HPDE6-E6E7 (cell line): Measurements from ENCODE around the gene GSTA1.
A peak's percentile ranks its signal among the peaks of the same experiment; 100 is the strongest.
"Not testable (repeated sequence)": the region's sequence is repeated elsewhere in the genome, so short reads cannot be mapped to it uniquely, and the experiment has no call there.

Source experiments
- DNase-seq: peaks from one replicate; pipeline ENCODE4 v3.0.0; 2011; ENCODE audit warnings: missing footprints; ENCODE audit errors: extremely low spot score

GSTA1 gene

GRCh38 chr6:52803668-52804255 lies at the start of gene GSTA1:
GSTA1 (minus strand) TSS chr6:52803816; CDS start chr6:52799267, 4,549 bp downstream.
- DNase-seq, result not testable (repeated sequence)

- DNase-seq, result no peak
Measured at GRCh38 chr6:52849137-52849536, 45.5 kb upstream of the GSTA1 start.

GRCh38 chr6:52846002-52846401 lies 42.4 kb upstream of the GSTA1 start:
- no peak for DNase-seq

GRCh38 chr6:52843605-52844004 lies 40.0 kb upstream of the GSTA1 start:
- no peak for DNase-seq

GRCh38 chr6:52840763-52841585 lies 37.4 kb upstream of the GSTA1 start, which contains the start of gene GSTA5:
GSTA5 (minus strand) TSS chr6:52840813.
- no peak for DNase-seq

- peak; percentile 65 for DNase-seq
Measured at GRCh38 chr6:52839124-52840055, 35.8 kb upstream of the GSTA1 start.

GRCh38 chr6:52834481-52834880 lies 30.9 kb upstream of the GSTA1 start:
- DNase-seq, result no peak

GRCh38 chr6:52830869-52831268 lies 27.3 kb upstream of the GSTA1 start:
- DNase-seq, result not testable (repeated sequence)

GRCh38 chr6:52829046-52829817 lies 25.6 kb upstream of the GSTA1 start:
- DNase-seq, result no peak

- not testable (repeated sequence) for DNase-seq
Measured at GRCh38 chr6:52828621-52829020, 25.0 kb upstream of the GSTA1 start.

GRCh38 chr6:52827073-52827783 lies 23.6 kb upstream of the GSTA1 start:
- not testable (repeated sequence) for DNase-seq

- no peak for DNase-seq
Measured at GRCh38 chr6:52826513-52826912, 22.9 kb upstream of the GSTA1 start.

- DNase-seq, result not testable (repeated sequence)
Measured at GRCh38 chr6:52825900-52826459, 22.4 kb upstream of the GSTA1 start.

GRCh38 chr6:52825270-52825793 lies 21.7 kb upstream of the GSTA1 start:
- not testable (repeated sequence) for DNase-seq

GRCh38 chr6:52821842-52822241 lies 18.2 kb upstream of the GSTA1 start:
- no peak for DNase-seq

GRCh38 chr6:52820198-52820597 lies 16.6 kb upstream of the GSTA1 start:
- no peak for DNase-seq

GRCh38 chr6:52815167-52816092 lies 11.8 kb upstream of the GSTA1 start:
- DNase-seq, result peak; percentile 49

GRCh38 chr6:52814545-52814944 lies 10.9 kb upstream of the GSTA1 start:
- not testable (repeated sequence) for DNase-seq

GRCh38 chr6:52809777-52810176 lies 6.2 kb upstream of the GSTA1 start:
- not testable (repeated sequence) for DNase-seq
